Measurements from ENCODE around the gene HBA1.

- TF ChIP-seq CTCF (IDR thresholded peaks at IDR 0.05 in 8 of 11, conservative IDR thresholded peaks at IDR 0.05 in 3 of 11) (no peak), POLR2A (IDR thresholded peaks at IDR 0.05) (no peak)
Observed at GRCh38 chr16:220021-220420, 43.5 kb downstream of the HBA1 start.

All from spleen (tissue), 7 donors.